Large intestine (tissue), 3 donors: Measurements from ENCODE around the gene GRM2. TPM values are rescaled to one million over a fixed set of nuclear protein-coding genes. Genes with fewer than 3 reads are reported as not detected.

Experiments used
- DNase-seq, 2 donors: peaks; one replicate each; pipeline versions ENCODE4 v3.0.0 to v3.0.0-alpha.2; 2013
- H3K27ac ChIP-seq: one replicate; pipeline ENCODE4 v1.5.1; 2013; ENCODE audit warnings: low read length
- H3K27me3 ChIP-seq: 2 replicates; pipeline ENCODE4 v1.6.1; 2013; ENCODE audit warnings: low read length; ENCODE audit not compliant: control insufficient read depth, insufficient read depth
- H3K36me3 ChIP-seq: 2 replicates; pipeline ENCODE4 v1.6.1; 2013; ENCODE audit warnings: low read length; ENCODE audit not compliant: control insufficient read depth, insufficient read depth
- H3K4me1 ChIP-seq: one replicate; pipeline ENCODE4 v1.6.1; 2013; ENCODE audit warnings: low read length; ENCODE audit not compliant: control insufficient read depth, insufficient read depth
- H3K4me3 ChIP-seq: one replicate; pipeline ENCODE4 v1.5.1; 2013; ENCODE audit warnings: low read length
- H3K9me3 ChIP-seq: one replicate; pipeline ENCODE4 v1.6.1; 2013; ENCODE audit warnings: mild to moderate bottlenecking, low read depth, low read length, moderate library complexity; ENCODE audit not compliant: control insufficient read depth
- WGBS: methylation state at CpG from one replicate; pipeline ENCODE4 v1.1.5; 2013; ENCODE audit warnings: low lambda C conversion rate; ENCODE audit not compliant: insufficient coverage; 5-methylcytosine and 5-hydroxymethylcytosine counted together
- polyA plus RNA-seq: library from polyadenylated mRNA; unstranded; fragments of 120-200 nt; gene quantifications from one replicate; pipeline ENCODE4 v1.2.1, GENCODE V29; 2013

The GRM2 gene
- polyA plus RNA-seq, 1 donor = 0.18 TPM

- H3K9me3 ChIP-seq = no peaks in the 10 kb centered on the region
- no peak overlapping the region for H3K4me3 ChIP-seq
- no peaks in the 10 kb centered on the region for H3K4me1 ChIP-seq
- H3K27ac ChIP-seq = no peak overlapping the region
- H3K36me3 ChIP-seq = peaks cover 81% of the 10 kb centered on the region
- WGBS = no CpG with 5 or more reads among the region's 3 CpGs
- no peaks in the 10 kb centered on the region for H3K27me3 ChIP-seq
- no peak for DNase-seq
These were observed 18.7 kb upstream of the GRM2 start for GRCh38 chr3:51688206-51688600.

GRCh38 chr3:51691021-51691420 lies 15.8 kb upstream of the GRM2 start:
- no peak overlapping the region for H3K27ac ChIP-seq
- H3K27me3 ChIP-seq = no peaks in the 10 kb centered on the region
- H3K9me3 ChIP-seq = no peaks in the 10 kb centered on the region
- no peak overlapping the region for H3K4me3 ChIP-seq
- H3K36me3 ChIP-seq = peaks cover 67% of the 10 kb centered on the region
- WGBS = no CpG with 5 or more reads among the region's 5 CpGs
- DNase-seq = no peak
- H3K4me1 ChIP-seq = no peaks in the 10 kb centered on the region

- DNase-seq = no peak
- no CpG with 5 or more reads among the region's 3 CpGs for WGBS
- H3K9me3 ChIP-seq = no peaks in the 10 kb centered on the region
- no peak overlapping the region for H3K4me3 ChIP-seq
- peaks cover 66% of the 10 kb centered on the region for H3K36me3 ChIP-seq
- no peaks in the 10 kb centered on the region for H3K27me3 ChIP-seq
- H3K4me1 ChIP-seq = no peaks in the 10 kb centered on the region
- H3K27ac ChIP-seq = no peak overlapping the region
These were observed 14.9 kb upstream of the GRM2 start for GRCh38 chr3:51691949-51692348.

- peaks cover 68% of the 10 kb centered on the region for H3K36me3 ChIP-seq
- no CpG with 5 or more reads among the region's 8 CpGs for WGBS
These were observed 13.9 kb upstream of the GRM2 start for GRCh38 chr3:51692980-51693395.

GRCh38 chr3:51696954-51697353 lies 9.9 kb upstream of the GRM2 start:
- no CpG with 5 or more reads among the region's 10 CpGs for WGBS
- Histone ChIP-seq H3K27me3 (no peaks in the 10 kb centered on the region), H3K36me3 (peaks cover 77% of the 10 kb centered on the region)

More at GRCh38 chr3:51692980-51693395, 13.9 kb upstream of the GRM2 start:
- H3K27me3 ChIP-seq = no peaks in the 10 kb centered on the region
- H3K9me3 ChIP-seq = no peaks in the 10 kb centered on the region
- no peak overlapping the region for H3K27ac ChIP-seq
- no peaks in the 10 kb centered on the region for H3K4me1 ChIP-seq
- DNase-seq = no peak
- H3K4me3 ChIP-seq = no peak overlapping the region

GRCh38 chr3:51698209-51698608 lies 8.7 kb upstream of the GRM2 start:
- H3K4me3 ChIP-seq = no peak overlapping the region
- 80% methylated on average over 1 of the region's 6 CpGs for WGBS
- H3K36me3 ChIP-seq = peaks cover 78% of the 10 kb centered on the region

More at GRCh38 chr3:51696954-51697353, 9.9 kb upstream of the GRM2 start:
- Histone ChIP-seq H3K4me1 (no peaks in the 10 kb centered on the region), H3K4me3 (no peak overlapping the region), H3K27ac (no peak overlapping the region), H3K9me3 (no peaks in the 10 kb centered on the region)
- DNase-seq = no peak

GRCh38 chr3:51700403-51700802 lies 6.5 kb upstream of the GRM2 start:
- no CpG with 5 or more reads among the region's 2 CpGs for WGBS
- H3K9me3 ChIP-seq = no peaks in the 10 kb centered on the region

More at GRCh38 chr3:51698209-51698608, 8.7 kb upstream of the GRM2 start:
- H3K27ac ChIP-seq = no peak overlapping the region
- no peaks in the 10 kb centered on the region for H3K27me3 ChIP-seq
- H3K4me1 ChIP-seq = no peaks in the 10 kb centered on the region
- no peak for DNase-seq
- H3K9me3 ChIP-seq = no peaks in the 10 kb centered on the region

GRCh38 chr3:51702156-51702555 lies 4.7 kb upstream of the GRM2 start:
- Histone ChIP-seq H3K9me3 (no peaks in the 10 kb centered on the region), H3K27me3 (peaks cover 2% of the 10 kb centered on the region), H3K4me1 (no peaks in the 10 kb centered on the region), H3K36me3 (peaks cover 65% of the 10 kb centered on the region), H3K4me3 (no peak overlapping the region), H3K27ac (no peak overlapping the region)
- WGBS = no CpG with 5 or more reads among the region's 2 CpGs
- no peak for DNase-seq

More at GRCh38 chr3:51700403-51700802, 6.5 kb upstream of the GRM2 start:
- H3K27ac ChIP-seq = no peak overlapping the region
- no peaks in the 10 kb centered on the region for H3K27me3 ChIP-seq
- no peak for DNase-seq
- H3K36me3 ChIP-seq = peaks cover 80% of the 10 kb centered on the region
- H3K4me1 ChIP-seq = no peaks in the 10 kb centered on the region
- H3K4me3 ChIP-seq = no peak overlapping the region

GRCh38 chr3:51703068-51703760 lies 3.7 kb upstream of the GRM2 start:
- Histone ChIP-seq H3K4me3 (no peak overlapping the region), H3K9me3 (no peaks in the 10 kb centered on the region), H3K4me1 (no peaks in the 10 kb centered on the region), H3K27ac (no peak overlapping the region), H3K36me3 (peaks cover 56% of the 10 kb centered on the region), H3K27me3 (peaks cover 13% of the 10 kb centered on the region)
- WGBS = no CpG with 5 or more reads among the region's 6 CpGs
- DNase-seq = no peak

GRCh38 chr3:51703761-51704510 lies 2.9 kb upstream of the GRM2 start:
- no peak for DNase-seq
- H3K36me3 ChIP-seq = peaks cover 48% of the 10 kb centered on the region
- no CpG with 5 or more reads among the region's 12 CpGs for WGBS

More at GRCh38 chr3:51703761-51704510, 2.9 kb upstream of the GRM2 start:
- Histone ChIP-seq H3K27me3 (peaks cover 20% of the 10 kb centered on the region), H3K4me3 (no peak overlapping the region), H3K9me3 (no peaks in the 10 kb centered on the region), H3K27ac (no peak overlapping the region), H3K4me1 (no peaks in the 10 kb centered on the region)
